Fibroblast of skin of back (primary cell): ENCODE measurements around the gene LARP1.
A peak's percentile ranks its signal among the peaks of the same experiment; 100 is the strongest.
"Not testable (repeated sequence)": the region's sequence is repeated elsewhere in the genome, so short reads cannot be mapped to it uniquely, and the experiment has no call there.

Experiments used
- DNase-seq: peaks from one replicate; pipeline ENCODE4 v3.0.0-alpha.2; 2013

Gene LARP1

GRCh38 chr5:154794525-154795234 lies 39.5 kb downstream of the LARP1 start:
- peak; percentile 46 for DNase-seq

- peak; percentile 47 for DNase-seq
These were observed 40.0 kb downstream of the LARP1 start for GRCh38 chr5:154795235-154795596.

GRCh38 chr5:154797762-154798161 lies 42.6 kb downstream of the LARP1 start:
- no peak for DNase-seq

GRCh38 chr5:154800582-154800981 lies 45.4 kb downstream of the LARP1 start:
- no peak for DNase-seq

- DNase-seq = no peak
These were observed 45.9 kb downstream of the LARP1 start for GRCh38 chr5:154801083-154801482.

- DNase-seq = no peak
These were observed 46.9 kb downstream of the LARP1 start for GRCh38 chr5:154802050-154802449.

- DNase-seq = no peak
These were observed 51.0 kb downstream of the LARP1 start for GRCh38 chr5:154806176-154806575.

- DNase-seq = no peak
These were observed 56.1 kb downstream of the LARP1 start for GRCh38 chr5:154811239-154811638.

GRCh38 chr5:154811653-154812465 lies 56.7 kb downstream of the LARP1 start:
- peak; percentile 61 for DNase-seq

GRCh38 chr5:154813158-154813557 lies 58.0 kb downstream of the LARP1 start:
- no peak for DNase-seq

GRCh38 chr5:154813736-154814135 lies 58.6 kb downstream of the LARP1 start:
- DNase-seq = no peak

- no peak for DNase-seq
These were observed 59.8 kb downstream of the LARP1 start for GRCh38 chr5:154815025-154815424.

GRCh38 chr5:154815684-154816247 lies 60.6 kb downstream of the LARP1 start:
- no peak for DNase-seq

- no peak for DNase-seq
These were observed 61.8 kb downstream of the LARP1 start for GRCh38 chr5:154816891-154817492.

- no peak for DNase-seq
These were observed 62.6 kb downstream of the LARP1 start for GRCh38 chr5:154817815-154818214.

GRCh38 chr5:154818471-154819116 lies 63.4 kb downstream of the LARP1 start:
- DNase-seq = no peak

- no peak for DNase-seq
These were observed 64.4 kb downstream of the LARP1 start for GRCh38 chr5:154819546-154819945.

- DNase-seq = no peak
These were observed 65.2 kb downstream of the LARP1 start for GRCh38 chr5:154820383-154820782.

- not testable (repeated sequence) for DNase-seq
These were observed 67.7 kb downstream of the LARP1 start for GRCh38 chr5:154822896-154823295.

- no peak for DNase-seq
These were observed 68.4 kb downstream of the LARP1 start for GRCh38 chr5:154823605-154824004.

- no peak for DNase-seq
These were observed 68.9 kb downstream of the LARP1 start for GRCh38 chr5:154824070-154824469.

- no peak for DNase-seq
These were observed 74.0 kb downstream of the LARP1 start for GRCh38 chr5:154829181-154829588.
